ENCODE results near the gene GPATCH8.

GPATCH8 gene

GRCh38 chr17:44352828-44353671 is 150.2 kb downstream of the GPATCH8 start:
- TF ChIP-seq ISL1 (CRISPR knock-in tag; IDR thresholded peaks at IDR 0.05) (no peak), CSRNP3 (CRISPR knock-in tag; IDR thresholded peaks at IDR 0.05) (no peak), RARB (CRISPR knock-in tag; IDR thresholded peaks at IDR 0.05) (no peak), OSR1 (CRISPR knock-in tag; IDR thresholded peaks at IDR 0.05) (no peak), ZFP3 (CRISPR knock-in tag; IDR thresholded peaks at IDR 0.05) (no peak), ZNF565 (CRISPR knock-in tag; conservative IDR thresholded peaks at IDR 0.05; ENCODE audit: low read depth) (no peak), TOX (CRISPR knock-in tag; IDR thresholded peaks at IDR 0.05; ENCODE audit: borderline replicate concordance) (no peak), ARNTL (CRISPR knock-in tag; IDR thresholded peaks at IDR 0.05; ENCODE audit: borderline replicate concordance, low read depth) (no peak), ESRRG (CRISPR knock-in tag; IDR thresholded peaks at IDR 0.05) (no peak), PPARA (CRISPR knock-in tag; IDR thresholded peaks at IDR 0.05; ENCODE audit: borderline replicate concordance) (no peak), TSHZ2 (CRISPR knock-in tag; IDR thresholded peaks at IDR 0.05) (no peak), PATZ1 (CRISPR knock-in tag; IDR thresholded peaks at IDR 0.05; ENCODE audit: borderline replicate concordance) (no peak), ZNF70 (CRISPR knock-in tag; IDR thresholded peaks at IDR 0.05) (no peak), BACH2 (CRISPR knock-in tag; IDR thresholded peaks at IDR 0.05; ENCODE audit: borderline replicate concordance) (no peak)
- ATAC-seq: no peak

GRCh38 chr17:44351961-44352827 is 151.0 kb downstream of the GPATCH8 start:
- ATAC-seq: no peak

GRCh38 chr17:44351464-44351863 is 151.7 kb downstream of the GPATCH8 start:
- no peak for ATAC-seq
- no peak for TF ChIP-seq TSHZ2 (CRISPR knock-in tag; IDR thresholded peaks at IDR 0.05)
- no peak for TF ChIP-seq RARB (CRISPR knock-in tag; IDR thresholded peaks at IDR 0.05)
- no peak for TF ChIP-seq PPARA (CRISPR knock-in tag; IDR thresholded peaks at IDR 0.05; ENCODE audit: borderline replicate concordance)
- TF ChIP-seq, protein P1, sequence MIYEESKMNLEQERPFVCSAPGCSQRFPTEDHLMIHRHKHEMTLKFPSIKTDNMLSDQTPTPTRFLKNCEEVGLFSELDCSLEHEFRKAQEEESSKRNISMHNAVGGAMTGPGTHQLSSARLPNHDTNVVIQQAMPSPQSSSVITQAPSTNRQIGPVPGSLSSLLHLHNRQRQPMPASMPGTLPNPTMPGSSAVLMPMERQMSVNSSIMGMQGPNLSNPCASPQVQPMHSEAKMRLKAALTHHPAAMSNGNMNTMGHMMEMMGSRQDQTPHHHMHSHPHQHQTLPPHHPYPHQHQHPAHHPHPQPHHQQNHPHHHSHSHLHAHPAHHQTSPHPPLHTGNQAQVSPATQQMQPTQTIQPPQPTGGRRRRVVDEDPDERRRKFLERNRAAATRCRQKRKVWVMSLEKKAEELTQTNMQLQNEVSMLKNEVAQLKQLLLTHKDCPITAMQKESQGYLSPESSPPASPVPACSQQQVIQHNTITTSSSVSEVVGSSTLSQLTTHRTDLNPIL (CRISPR knock-in tag; IDR thresholded peaks at IDR 0.05; ENCODE audit: low read depth): no peak
- no peak for TF ChIP-seq OSR1 (CRISPR knock-in tag; IDR thresholded peaks at IDR 0.05)
- TF ChIP-seq ZFP3 (CRISPR knock-in tag; IDR thresholded peaks at IDR 0.05): no peak
- no peak for TF ChIP-seq ARNTL (CRISPR knock-in tag; IDR thresholded peaks at IDR 0.05; ENCODE audit: borderline replicate concordance, low read depth)
- no peak for TF ChIP-seq ZFP30 (CRISPR knock-in tag; IDR thresholded peaks at IDR 0.05)
- TF ChIP-seq BACH2 (CRISPR knock-in tag; IDR thresholded peaks at IDR 0.05; ENCODE audit: borderline replicate concordance): no peak
- TF ChIP-seq CSDC2 (CRISPR knock-in tag; IDR thresholded peaks at IDR 0.05): no peak
- no peak for TF ChIP-seq ZNF70 (CRISPR knock-in tag; IDR thresholded peaks at IDR 0.05)
- TF ChIP-seq ZC3H10 (CRISPR knock-in tag; IDR thresholded peaks at IDR 0.05): no peak
- TF ChIP-seq ISL1 (CRISPR knock-in tag; IDR thresholded peaks at IDR 0.05): no peak

More at GRCh38 chr17:44351961-44352827, 151.0 kb downstream of the GPATCH8 start:
- TF ChIP-seq ZNF70 (CRISPR knock-in tag; IDR thresholded peaks at IDR 0.05): no peak
- no peak for TF ChIP-seq ZFP3 (CRISPR knock-in tag; IDR thresholded peaks at IDR 0.05)
- TF ChIP-seq PPARA (CRISPR knock-in tag; IDR thresholded peaks at IDR 0.05; ENCODE audit: borderline replicate concordance): no peak
- no peak for TF ChIP-seq RARB (CRISPR knock-in tag; IDR thresholded peaks at IDR 0.05)
- TF ChIP-seq CSRNP3 (CRISPR knock-in tag; IDR thresholded peaks at IDR 0.05): no peak
- TF ChIP-seq SNAI2 (CRISPR knock-in tag; IDR thresholded peaks at IDR 0.05): no peak
- no peak for TF ChIP-seq CSDC2 (CRISPR knock-in tag; IDR thresholded peaks at IDR 0.05)
- no peak for TF ChIP-seq BACH2 (CRISPR knock-in tag; IDR thresholded peaks at IDR 0.05; ENCODE audit: borderline replicate concordance)
- no peak for TF ChIP-seq GLIS3 (CRISPR knock-in tag; IDR thresholded peaks at IDR 0.05)
- no peak for TF ChIP-seq TOX (CRISPR knock-in tag; IDR thresholded peaks at IDR 0.05; ENCODE audit: borderline replicate concordance)
- no peak for TF ChIP-seq ZNF565 (CRISPR knock-in tag; conservative IDR thresholded peaks at IDR 0.05; ENCODE audit: low read depth)
- TF ChIP-seq ZC3H10 (CRISPR knock-in tag; IDR thresholded peaks at IDR 0.05): no peak

Data from SK-N-SH treated with all-trans-retinoic acid at 6 μM for 48 hours (cell line).